ENCODE data around the gene EIF1.
"Not testable (repeated sequence)": the region's sequence is repeated elsewhere in the genome, so short reads cannot be mapped to it uniquely, and the experiment has no call there.

Gene EIF1

GRCh38 chr17:41688641-41689496 lies at the start of gene EIF1:
Gene EIF1, plus strand, starts transcription at chr17:41688885. Its CDS starts 154 bp downstream, at chr17:41689039.
- DNase-seq: peak; percentile 100

- no peak for DNase-seq
Observed at GRCh38 chr17:41638941-41639340, 49.7 kb upstream of the EIF1 start.

GRCh38 chr17:41639492-41640473 lies 48.9 kb upstream of the EIF1 start:
- DNase-seq: no peak

GRCh38 chr17:41640596-41640995 lies 48.1 kb upstream of the EIF1 start:
- not testable (repeated sequence) for DNase-seq

- no peak for DNase-seq
Observed at GRCh38 chr17:41642252-41643156, 46.2 kb upstream of the EIF1 start.

- no peak for DNase-seq
Observed at GRCh38 chr17:41647038-41647813, 41.5 kb upstream of the EIF1 start.

GRCh38 chr17:41647940-41648410 lies 40.7 kb upstream of the EIF1 start:
- DNase-seq: peak; percentile 93

GRCh38 chr17:41648411-41649195 lies 40.1 kb upstream of the EIF1 start:
- peak; percentile 92 for DNase-seq

- DNase-seq: no peak
Observed at GRCh38 chr17:41649923-41650519, 38.7 kb upstream of the EIF1 start.

- no peak for DNase-seq
Observed at GRCh38 chr17:41650794-41651624, 37.7 kb upstream of the EIF1 start.

GRCh38 chr17:41651625-41652460 lies 36.8 kb upstream of the EIF1 start:
- no peak for DNase-seq

GRCh38 chr17:41652461-41652970 lies 36.2 kb upstream of the EIF1 start:
- DNase-seq: no peak

GRCh38 chr17:41653421-41653820 lies 35.3 kb upstream of the EIF1 start:
- no peak for DNase-seq

GRCh38 chr17:41653892-41654677 lies 34.6 kb upstream of the EIF1 start:
- DNase-seq: no peak

GRCh38 chr17:41654678-41655607 lies 33.7 kb upstream of the EIF1 start:
- DNase-seq: no peak

GRCh38 chr17:41655611-41656111 lies 33.0 kb upstream of the EIF1 start:
- no peak for DNase-seq

All from CD4-positive, alpha-beta T cell treated with Interleukin-6 for 4 hours (primary cell).